HCT116 (cell line): ENCODE data around the gene IER3.

Experiments used
- EGR1 ChIP-seq: IDR thresholded peaks from 2 replicates; pipeline ENCODE4 v1.6.1; 2012; ENCODE audit warnings: low read depth
- POLR2A ChIP-seq: IDR thresholded peaks from 2 replicates; pipeline ENCODE4 v1.7.0; 2011; ENCODE audit warnings: borderline replicate concordance; ENCODE audit not compliant: insufficient read depth, insufficient read length; ENCODE audit errors: extremely low read depth
- POLR2AphosphoS5 ChIP-seq: IDR thresholded peaks from 2 replicates; pipeline ENCODE4 v1.6.1; 2011; ENCODE audit warnings: mild to moderate bottlenecking, low read depth, low read length, moderate library complexity
- TF ChIP-seq, protein P1 (sequence below): IDR thresholded peaks from 2 replicates; pipeline ENCODE4 v1.6.1; 2012; ENCODE audit warnings: low read depth

DNA sequence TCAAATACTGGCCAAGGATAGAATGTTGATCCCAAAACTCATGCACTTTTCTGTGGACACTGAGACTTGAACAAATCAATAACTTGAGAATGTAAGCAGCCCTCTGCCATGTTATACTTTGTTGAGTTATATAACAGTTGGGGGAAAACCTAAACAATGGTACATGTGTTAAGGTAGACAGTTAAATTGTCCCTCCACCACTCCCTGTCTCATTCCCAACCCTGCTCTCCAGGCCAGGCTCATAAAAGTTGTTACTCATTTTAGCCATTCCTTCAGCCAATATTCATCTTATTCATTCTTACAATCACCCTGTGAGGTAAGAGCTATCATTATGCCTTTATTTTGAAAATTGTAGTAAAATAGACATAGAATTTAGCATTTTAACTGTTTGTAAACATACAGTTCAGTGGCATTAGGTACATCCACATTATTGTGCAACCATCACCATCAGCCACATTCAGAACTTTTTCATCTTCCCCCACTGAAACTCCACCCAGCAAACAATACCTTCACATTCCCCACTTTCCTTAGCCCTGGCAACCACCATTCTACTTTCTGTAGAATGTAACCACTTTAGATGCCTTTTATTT is 38.2 kb upstream of the IER3 start:
- TF ChIP-seq, protein P1, sequence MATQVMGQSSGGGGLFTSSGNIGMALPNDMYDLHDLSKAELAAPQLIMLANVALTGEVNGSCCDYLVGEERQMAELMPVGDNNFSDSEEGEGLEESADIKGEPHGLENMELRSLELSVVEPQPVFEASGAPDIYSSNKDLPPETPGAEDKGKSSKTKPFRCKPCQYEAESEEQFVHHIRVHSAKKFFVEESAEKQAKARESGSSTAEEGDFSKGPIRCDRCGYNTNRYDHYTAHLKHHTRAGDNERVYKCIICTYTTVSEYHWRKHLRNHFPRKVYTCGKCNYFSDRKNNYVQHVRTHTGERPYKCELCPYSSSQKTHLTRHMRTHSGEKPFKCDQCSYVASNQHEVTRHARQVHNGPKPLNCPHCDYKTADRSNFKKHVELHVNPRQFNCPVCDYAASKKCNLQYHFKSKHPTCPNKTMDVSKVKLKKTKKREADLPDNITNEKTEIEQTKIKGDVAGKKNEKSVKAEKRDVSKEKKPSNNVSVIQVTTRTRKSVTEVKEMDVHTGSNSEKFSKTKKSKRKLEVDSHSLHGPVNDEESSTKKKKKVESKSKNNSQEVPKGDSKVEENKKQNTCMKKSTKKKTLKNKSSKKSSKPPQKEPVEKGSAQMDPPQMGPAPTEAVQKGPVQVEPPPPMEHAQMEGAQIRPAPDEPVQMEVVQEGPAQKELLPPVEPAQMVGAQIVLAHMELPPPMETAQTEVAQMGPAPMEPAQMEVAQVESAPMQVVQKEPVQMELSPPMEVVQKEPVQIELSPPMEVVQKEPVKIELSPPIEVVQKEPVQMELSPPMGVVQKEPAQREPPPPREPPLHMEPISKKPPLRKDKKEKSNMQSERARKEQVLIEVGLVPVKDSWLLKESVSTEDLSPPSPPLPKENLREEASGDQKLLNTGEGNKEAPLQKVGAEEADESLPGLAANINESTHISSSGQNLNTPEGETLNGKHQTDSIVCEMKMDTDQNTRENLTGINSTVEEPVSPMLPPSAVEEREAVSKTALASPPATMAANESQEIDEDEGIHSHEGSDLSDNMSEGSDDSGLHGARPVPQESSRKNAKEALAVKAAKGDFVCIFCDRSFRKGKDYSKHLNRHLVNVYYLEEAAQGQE, result no peak
- TF ChIP-seq POLR2A (no peak), EGR1 (0 out of 2 replicates have a peak, but pooled peaks have one; percentile 9), POLR2AphosphoS5 (peak; percentile 16; the same call in 1 of the 2 replicates)
